Panc1 (cell line): ENCODE measurements around the gene EPHA8. TPM values are rescaled to one million over a fixed set of nuclear protein-coding genes. Genes with fewer than 3 reads are reported as not detected.

Experiments
- ATAC-seq: fragments of 200-7000 bp; cut with Tn5 transposase; 2 replicates; pipeline ENCODE4 v1.9.1; 2020; ENCODE audit warnings: mild to moderate bottlenecking, moderate library complexity
- BruUV-seq: library from RNA; stranded (reverse); fragments of 400-500 nt; replicated peaks from 2 replicates; lab custom pipeline; 2021; lab: Mats Ljungman, UMichigan
- CTCF ChIA-PET: fragments of 300-600 bp; sonication (Branson Sonifier 250); formaldehyde crosslinking; loops from one replicate; lab custom pipeline; 2022; ENCODE audit warnings: antibody characterized with exemption; lab: Charles Lee
- POLR2A ChIA-PET: fragments of 300-600 bp; sonication (Branson Sonifier 250); formaldehyde crosslinking; loops from one replicate; lab custom pipeline; 2022; ENCODE audit warnings: antibody characterized with exemption; lab: Charles Lee
- DNase-seq: peaks from one replicate; pipeline ENCODE4 v3.0.0-alpha.2; 2010; ENCODE audit warnings: low read depth, low spot score
- H3K27ac ChIP-seq: 2 replicates; pipeline ENCODE4 v1.5.1; 2011; ENCODE audit warnings: mild to moderate bottlenecking, low read length, inconsistent platforms
- H3K27me3 ChIP-seq: fragments of 200-500 bp; sonication (Bioruptor generic); 2 replicates; pipeline ENCODE4 v1.6.0; 2014; ENCODE audit warnings: low read length, inconsistent platforms; ENCODE audit not compliant: control insufficient read depth, insufficient read depth
- H3K36me3 ChIP-seq: fragments of 200-500 bp; sonication (Bioruptor generic); 2 replicates; pipeline ENCODE4 v1.5.1; 2014; ENCODE audit warnings: inconsistent platforms, mild to moderate bottlenecking, low read length, moderate library complexity; ENCODE audit not compliant: control insufficient read depth, insufficient read depth
- H3K4me1 ChIP-seq: 2 replicates; pipeline ENCODE4 v1.5.1; 2011; ENCODE audit warnings: inconsistent platforms, mild to moderate bottlenecking, low read length, moderate library complexity; ENCODE audit not compliant: control insufficient read depth, insufficient read depth
- H3K4me3 ChIP-seq, 2 experiments: 2 replicates each; pipeline ENCODE4 v1.5.1; 2011 to 2012; ENCODE audit warnings: low read depth in 2 of 2, low read length in 2 of 2, mild to moderate bottlenecking in 2 of 2, inconsistent platforms in 1 of 2, moderate library complexity in 1 of 2
- H3K9me3 ChIP-seq: fragments of 200-500 bp; sonication (Bioruptor generic); 2 replicates; pipeline ENCODE4 v1.5.1; 2014; ENCODE audit warnings: low read depth, mild to moderate bottlenecking, inconsistent platforms, low read length, moderate library complexity; ENCODE audit not compliant: control insufficient read depth, insufficient read depth
- CTCF ChIP-seq: fragments of 450-650 bp; IDR thresholded peaks from 2 replicates; pipeline ENCODE4 v1.5.1; 2017; ENCODE audit warnings: mild to moderate bottlenecking
- POLR2AphosphoS5 ChIP-seq: IDR thresholded peaks from 2 replicates; pipeline ENCODE4 v1.6.1; 2012; ENCODE audit warnings: mild to moderate bottlenecking, low read depth, low read length, moderate library complexity
- SIN3A ChIP-seq: IDR thresholded peaks from 2 replicates; pipeline ENCODE4 v1.6.1; 2012; ENCODE audit warnings: low read depth, mild to moderate bottlenecking, low read length, moderate library complexity, borderline replicate concordance; ENCODE audit not compliant: insufficient read depth
- TCF7L2 ChIP-seq: IDR thresholded peaks from 2 replicates; pipeline ENCODE4 v1.6.1; 2011; ENCODE audit warnings: mild to moderate bottlenecking, low read depth, low read length, inconsistent platforms
- in situ Hi-C: cut with HindIII; loops from 2 replicates; pipeline ENCODE4 v1.10.0; 2016; ENCODE audit warnings: low sequenced_read_pairs, low pct_unique_long_range_greater_than_20kb
- intact Hi-C: fragments of 100-400 bp; cut with micrococcal nuclease; formaldehyde crosslinking; loops from one replicate; pipeline ENCODE4 v1.10.0; 2022; ENCODE audit not compliant: unreplicated experiment
- total RNA-seq: library from RNA; stranded (reverse); gene quantifications from one replicate; pipeline ENCODE4 v1.2.1, GENCODE V29; 2021; ENCODE audit not compliant: unreplicated experiment
- TF ChIP-seq, protein P1 (sequence below), 2 experiments: IDR thresholded peaks; 2 replicates each; pipeline ENCODE4 v1.6.1; 2011 to 2012; ENCODE audit warnings: low read depth in 2 of 2, control low read depth in 1 of 2, low read length in 1 of 2, mild to moderate bottlenecking in 1 of 2, moderate library complexity in 1 of 2; ENCODE audit not compliant: insufficient read depth in 1 of 2

EPHA8 gene
- total RNA-seq, 1 experiment from 2014 or later: not detected

- DNase-seq: no peak
- H3K4me3 ChIP-seq: no peak overlapping the region
- ChIA-PET CTCF (no interaction called here), POLR2A (no interaction called here)
- H3K27ac ChIP-seq: no peak overlapping the region
- in situ Hi-C loops: no loop called here
- TF ChIP-seq TCF7L2 (no peak), CTCF (no peak), SIN3A (no peak), POLR2AphosphoS5 (no peak)
- TF ChIP-seq, protein P1, sequence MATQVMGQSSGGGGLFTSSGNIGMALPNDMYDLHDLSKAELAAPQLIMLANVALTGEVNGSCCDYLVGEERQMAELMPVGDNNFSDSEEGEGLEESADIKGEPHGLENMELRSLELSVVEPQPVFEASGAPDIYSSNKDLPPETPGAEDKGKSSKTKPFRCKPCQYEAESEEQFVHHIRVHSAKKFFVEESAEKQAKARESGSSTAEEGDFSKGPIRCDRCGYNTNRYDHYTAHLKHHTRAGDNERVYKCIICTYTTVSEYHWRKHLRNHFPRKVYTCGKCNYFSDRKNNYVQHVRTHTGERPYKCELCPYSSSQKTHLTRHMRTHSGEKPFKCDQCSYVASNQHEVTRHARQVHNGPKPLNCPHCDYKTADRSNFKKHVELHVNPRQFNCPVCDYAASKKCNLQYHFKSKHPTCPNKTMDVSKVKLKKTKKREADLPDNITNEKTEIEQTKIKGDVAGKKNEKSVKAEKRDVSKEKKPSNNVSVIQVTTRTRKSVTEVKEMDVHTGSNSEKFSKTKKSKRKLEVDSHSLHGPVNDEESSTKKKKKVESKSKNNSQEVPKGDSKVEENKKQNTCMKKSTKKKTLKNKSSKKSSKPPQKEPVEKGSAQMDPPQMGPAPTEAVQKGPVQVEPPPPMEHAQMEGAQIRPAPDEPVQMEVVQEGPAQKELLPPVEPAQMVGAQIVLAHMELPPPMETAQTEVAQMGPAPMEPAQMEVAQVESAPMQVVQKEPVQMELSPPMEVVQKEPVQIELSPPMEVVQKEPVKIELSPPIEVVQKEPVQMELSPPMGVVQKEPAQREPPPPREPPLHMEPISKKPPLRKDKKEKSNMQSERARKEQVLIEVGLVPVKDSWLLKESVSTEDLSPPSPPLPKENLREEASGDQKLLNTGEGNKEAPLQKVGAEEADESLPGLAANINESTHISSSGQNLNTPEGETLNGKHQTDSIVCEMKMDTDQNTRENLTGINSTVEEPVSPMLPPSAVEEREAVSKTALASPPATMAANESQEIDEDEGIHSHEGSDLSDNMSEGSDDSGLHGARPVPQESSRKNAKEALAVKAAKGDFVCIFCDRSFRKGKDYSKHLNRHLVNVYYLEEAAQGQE (IDR thresholded peaks at IDR 0.05; ENCODE audit: insufficient read depth in 1 of 2, low read depth in 2 of 2, low read length in 1 of 2): no peak
- H3K9me3 ChIP-seq: no peaks in the 10 kb centered on the region
- H3K4me1 ChIP-seq: no peaks in the 10 kb centered on the region
- H3K27me3 ChIP-seq: no peaks in the 10 kb centered on the region
- intact Hi-C loops: loop anchor here (5.0 kb wide), 1 partner anchor 117 kb away; no protein-coding TSS in a partner anchor
- no peaks in the 10 kb centered on the region for H3K36me3 ChIP-seq
- ATAC-seq: no peak
- no TSS peak for BruUV-seq
Observed at GRCh38 chr1:22643928-22644327, 80.6 kb downstream of the EPHA8 start.

GRCh38 chr1:22645931-22646330 lies 82.6 kb downstream of the EPHA8 start:
- no peaks in the 10 kb centered on the region for H3K9me3 ChIP-seq
- H3K27me3 ChIP-seq: no peaks in the 10 kb centered on the region
- ChIA-PET POLR2A (no interaction called here), CTCF (no interaction called here)
- DNase-seq: no peak
- intact Hi-C loops: no loop called here
- H3K4me1 ChIP-seq: no peaks in the 10 kb centered on the region
- no peak overlapping the region for H3K4me3 ChIP-seq
- no peak for ATAC-seq
- in situ Hi-C loops: no loop called here
- no TSS peak for BruUV-seq
- no peak overlapping the region for H3K27ac ChIP-seq
- TF ChIP-seq CTCF (no peak), TCF7L2 (no peak), POLR2AphosphoS5 (no peak), SIN3A (no peak)
- TF ChIP-seq, protein P1 (IDR thresholded peaks at IDR 0.05; ENCODE audit: insufficient read depth in 1 of 2, low read depth in 2 of 2, low read length in 1 of 2): no peak
- no peaks in the 10 kb centered on the region for H3K36me3 ChIP-seq
